Type B pancreatic cell (in vitro differentiated cells): ENCODE results near the gene KCNJ9. TPM values are rescaled to one million over a fixed set of nuclear protein-coding genes. Genes with fewer than 3 reads are reported as not detected.
"Not testable (repeated sequence)": the region's sequence is repeated elsewhere in the genome, so short reads cannot be mapped to it uniquely, and the experiment has no call there.

Experiments
- DNase-seq: peaks from one replicate; pipeline ENCODE4 v3.0.0; 2021; ENCODE audit warnings: mixed read lengths; ENCODE audit not compliant: unreplicated experiment; ENCODE audit errors: extremely low spot score
- H3K27ac Mint-ChIP-seq: 2 replicates; pipeline ENCODE4 v1.8.0; 2021; ENCODE audit warnings: mild to moderate bottlenecking, mixed read lengths
- H3K27me3 Mint-ChIP-seq: 2 replicates; pipeline ENCODE4 v1.8.0; 2021; ENCODE audit warnings: mixed read lengths
- H3K36me3 Mint-ChIP-seq: 2 replicates; pipeline ENCODE4 v1.8.0; 2021; ENCODE audit warnings: mixed read lengths
- H3K4me1 Mint-ChIP-seq: one replicate; pipeline ENCODE4 v1.8.0; 2021; ENCODE audit warnings: mixed read lengths; ENCODE audit not compliant: unreplicated experiment
- H3K4me3 Mint-ChIP-seq: 2 replicates; pipeline ENCODE4 v1.8.0; 2021; ENCODE audit warnings: mild to moderate bottlenecking, mixed read lengths
- H3K9me3 Mint-ChIP-seq: 2 replicates; pipeline ENCODE4 v1.8.0; 2021; ENCODE audit warnings: mixed read lengths
- total RNA-seq: library from RNA; stranded (reverse); gene quantifications from 2 replicates; pipeline ENCODE4 v1.2.1, GENCODE V29; 2021; ENCODE audit warnings: low replicate concordance
- TF ChIP-seq, protein P1 (sequence below): fragments of 200-600 bp; sonication (generic); conservative IDR thresholded peaks from 2 replicates; pipeline ENCODE4 v1.5.0; 2021; ENCODE audit warnings: antibody characterized with exemption, mild to moderate bottlenecking

The KCNJ9 gene
- total RNA-seq, 1 donor from 2014 or later: not detected

DNA sequence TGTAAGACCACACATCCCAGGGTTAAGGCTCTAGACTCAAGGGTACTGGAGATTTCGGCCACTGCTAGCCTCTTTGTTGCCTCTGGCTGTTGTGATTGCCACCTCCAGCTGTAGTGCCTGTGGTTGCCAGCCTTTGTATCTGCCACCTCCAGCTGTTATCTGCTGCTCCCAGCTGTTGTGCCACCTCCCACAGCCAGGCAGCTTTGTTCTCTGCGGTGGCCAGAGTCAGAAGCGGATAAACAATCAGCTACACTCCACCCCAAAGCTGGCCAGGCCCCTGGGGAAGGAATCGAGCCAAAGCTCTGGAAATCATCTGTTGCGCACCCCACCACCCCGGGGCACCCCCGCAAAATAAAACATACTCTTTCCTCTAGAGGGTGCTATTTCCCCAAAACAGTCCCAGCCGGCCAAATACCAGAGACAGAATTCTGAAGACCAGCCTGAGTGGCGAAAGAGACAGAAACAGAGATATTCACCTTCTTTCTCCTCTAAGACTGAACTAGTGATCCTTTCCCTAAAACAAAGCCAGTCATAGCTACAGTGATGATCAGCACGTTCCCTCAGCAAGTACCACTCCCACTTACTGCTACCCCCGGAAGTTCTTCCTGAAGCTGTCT lies 34.7 kb upstream of the KCNJ9 start:
- Mint-ChIP-seq H3K4me1 (peaks cover 11% of the 10 kb centered on the region), H3K4me3 (peak overlapping the region; percentile 46), H3K27me3 (peaks cover 55% of the 10 kb centered on the region), H3K36me3 (no peaks in the 10 kb centered on the region), H3K9me3 (no peaks in the 10 kb centered on the region), H3K27ac (peak overlapping the region; percentile 32)
- DNase-seq: no peak
- TF ChIP-seq, protein P1, sequence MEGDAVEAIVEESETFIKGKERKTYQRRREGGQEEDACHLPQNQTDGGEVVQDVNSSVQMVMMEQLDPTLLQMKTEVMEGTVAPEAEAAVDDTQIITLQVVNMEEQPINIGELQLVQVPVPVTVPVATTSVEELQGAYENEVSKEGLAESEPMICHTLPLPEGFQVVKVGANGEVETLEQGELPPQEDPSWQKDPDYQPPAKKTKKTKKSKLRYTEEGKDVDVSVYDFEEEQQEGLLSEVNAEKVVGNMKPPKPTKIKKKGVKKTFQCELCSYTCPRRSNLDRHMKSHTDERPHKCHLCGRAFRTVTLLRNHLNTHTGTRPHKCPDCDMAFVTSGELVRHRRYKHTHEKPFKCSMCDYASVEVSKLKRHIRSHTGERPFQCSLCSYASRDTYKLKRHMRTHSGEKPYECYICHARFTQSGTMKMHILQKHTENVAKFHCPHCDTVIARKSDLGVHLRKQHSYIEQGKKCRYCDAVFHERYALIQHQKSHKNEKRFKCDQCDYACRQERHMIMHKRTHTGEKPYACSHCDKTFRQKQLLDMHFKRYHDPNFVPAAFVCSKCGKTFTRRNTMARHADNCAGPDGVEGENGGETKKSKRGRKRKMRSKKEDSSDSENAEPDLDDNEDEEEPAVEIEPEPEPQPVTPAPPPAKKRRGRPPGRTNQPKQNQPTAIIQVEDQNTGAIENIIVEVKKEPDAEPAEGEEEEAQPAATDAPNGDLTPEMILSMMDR: peak; percentile 78

DNA sequence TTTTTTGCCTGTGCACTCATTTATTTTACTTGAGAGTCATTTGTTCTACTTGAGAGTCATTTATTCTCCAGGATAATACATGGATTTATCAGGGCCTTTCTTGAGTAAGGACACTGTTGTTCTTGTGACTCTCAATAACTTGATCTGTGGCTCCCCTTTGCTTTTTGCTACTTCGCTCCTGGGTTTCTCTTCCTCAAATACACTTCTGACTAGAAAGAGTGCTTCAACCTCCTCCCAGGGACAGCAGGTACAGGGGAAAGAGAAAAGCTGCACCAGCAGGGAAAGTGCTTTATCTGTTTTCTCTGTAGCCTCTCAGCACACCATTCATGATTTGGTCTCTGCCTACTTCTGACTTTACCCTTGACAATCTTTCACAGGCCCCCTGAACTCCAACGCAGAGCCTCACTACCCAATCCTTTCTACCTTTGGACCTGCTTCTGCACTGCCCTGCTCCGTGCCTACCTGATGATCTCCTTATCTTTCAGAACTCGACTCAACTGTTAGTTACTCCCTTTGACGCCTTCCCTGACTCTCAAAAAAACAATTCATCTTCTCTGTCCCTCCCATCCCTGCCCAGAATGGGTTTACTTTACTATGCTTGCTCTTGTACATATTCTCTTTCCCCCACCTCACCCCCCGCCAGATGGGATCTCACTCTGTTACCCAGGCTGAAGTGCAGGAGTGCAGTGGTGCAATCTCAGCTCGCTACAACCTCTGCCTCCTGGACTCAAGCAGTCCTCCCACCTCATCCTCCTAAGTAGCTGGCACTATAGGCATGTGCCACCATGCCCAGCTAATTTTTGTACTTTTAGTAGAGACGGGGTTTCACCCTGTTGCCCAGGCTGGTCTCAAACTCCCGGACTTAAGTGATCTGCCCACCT lies 34.0 kb upstream of the KCNJ9 start:
- Mint-ChIP-seq H3K4me1 (peaks cover 11% of the 10 kb centered on the region), H3K27me3 (peaks cover 63% of the 10 kb centered on the region), H3K4me3 (peak overlapping the region; percentile 46), H3K36me3 (no peaks in the 10 kb centered on the region), H3K9me3 (no peaks in the 10 kb centered on the region), H3K27ac (peak overlapping the region; percentile 32)
- TF ChIP-seq, protein P1: no peak
- DNase-seq: no peak

DNA sequence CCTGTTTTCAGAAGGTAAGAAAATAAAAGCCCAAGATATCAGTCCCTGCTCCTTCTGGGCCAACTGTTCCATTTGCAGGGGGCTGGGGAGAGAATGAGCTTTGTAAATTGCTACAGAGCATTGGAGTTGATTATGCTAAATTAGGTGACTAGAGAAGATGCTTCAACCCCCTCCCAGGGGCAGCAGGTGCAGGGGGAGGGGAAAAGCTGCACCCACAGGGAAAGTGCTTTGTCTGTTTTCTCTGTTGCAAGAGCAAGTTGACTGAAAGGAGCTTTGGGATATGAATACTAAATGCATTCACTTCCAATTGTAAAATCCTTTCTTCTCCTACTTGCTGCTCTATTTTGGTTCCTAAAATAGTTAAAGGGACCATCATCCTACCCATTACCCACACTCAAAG lies 33.0 kb upstream of the KCNJ9 start:
- TF ChIP-seq, protein P1: no peak
- H3K27me3 Mint-ChIP-seq: peaks cover 71% of the 10 kb centered on the region
- DNase-seq: no peak

DNA sequence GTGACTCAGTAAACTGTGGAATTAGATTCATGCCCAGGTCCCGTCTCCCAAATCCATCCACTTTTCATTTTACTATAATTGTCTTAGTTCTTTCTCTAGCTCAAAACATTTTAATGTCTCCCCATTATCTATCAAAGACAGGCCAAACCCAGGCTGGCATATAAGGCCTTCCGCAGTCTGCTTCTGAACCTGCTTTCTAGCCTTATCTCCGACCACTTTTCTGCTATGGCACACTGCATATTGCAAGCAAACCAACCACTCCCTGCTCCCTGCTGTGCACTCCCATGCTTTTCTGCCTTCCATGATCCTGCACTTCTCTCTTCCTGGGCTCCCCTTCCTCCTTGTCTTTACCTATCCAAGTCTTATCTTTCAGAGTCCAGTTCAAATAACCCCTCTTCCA lies 32.2 kb upstream of the KCNJ9 start:
- peaks cover 76% of the 10 kb centered on the region for H3K27me3 Mint-ChIP-seq
- H3K9me3 Mint-ChIP-seq: no peaks in the 10 kb centered on the region
- TF ChIP-seq, protein P1: no peak
- H3K4me3 Mint-ChIP-seq: no peak overlapping the region
- H3K27ac Mint-ChIP-seq: no peak overlapping the region
- H3K4me1 Mint-ChIP-seq: peaks cover 11% of the 10 kb centered on the region
- H3K36me3 Mint-ChIP-seq: no peaks in the 10 kb centered on the region
- DNase-seq: no peak

More for the DNA sequence above, 33.0 kb upstream of the KCNJ9 start:
- H3K27ac Mint-ChIP-seq: no peak overlapping the region
- H3K9me3 Mint-ChIP-seq: no peaks in the 10 kb centered on the region
- no peaks in the 10 kb centered on the region for H3K36me3 Mint-ChIP-seq
- no peak overlapping the region for H3K4me3 Mint-ChIP-seq
- peaks cover 11% of the 10 kb centered on the region for H3K4me1 Mint-ChIP-seq

DNA sequence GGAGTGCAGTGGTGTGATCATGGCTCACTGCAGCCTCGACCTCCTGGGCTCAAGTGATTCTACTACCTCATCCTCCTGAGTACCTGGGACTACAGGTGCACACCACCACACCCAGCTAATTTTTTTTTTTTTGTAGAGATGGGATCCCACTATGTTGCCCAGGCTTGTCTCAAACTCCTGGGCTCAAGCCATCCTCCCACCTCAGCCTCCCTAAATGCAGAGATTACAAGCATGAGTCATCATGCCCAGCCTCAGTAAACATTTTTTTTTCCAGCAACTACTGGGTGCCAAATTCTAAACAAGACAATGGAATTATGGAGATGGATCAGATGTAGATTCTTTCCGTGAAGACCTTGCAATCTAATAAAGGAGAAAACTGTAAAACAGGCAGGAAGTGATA lies 31.2 kb upstream of the KCNJ9 start:
- H3K36me3 Mint-ChIP-seq, H3K27ac Mint-ChIP-seq, DNase-seq, H3K9me3 Mint-ChIP-seq, H3K4me3 Mint-ChIP-seq: not testable (repeated sequence)
- Mint-ChIP-seq H3K4me1 (peaks cover 11% of the 10 kb centered on the region), H3K27me3 (peaks cover 77% of the 10 kb centered on the region)

DNA sequence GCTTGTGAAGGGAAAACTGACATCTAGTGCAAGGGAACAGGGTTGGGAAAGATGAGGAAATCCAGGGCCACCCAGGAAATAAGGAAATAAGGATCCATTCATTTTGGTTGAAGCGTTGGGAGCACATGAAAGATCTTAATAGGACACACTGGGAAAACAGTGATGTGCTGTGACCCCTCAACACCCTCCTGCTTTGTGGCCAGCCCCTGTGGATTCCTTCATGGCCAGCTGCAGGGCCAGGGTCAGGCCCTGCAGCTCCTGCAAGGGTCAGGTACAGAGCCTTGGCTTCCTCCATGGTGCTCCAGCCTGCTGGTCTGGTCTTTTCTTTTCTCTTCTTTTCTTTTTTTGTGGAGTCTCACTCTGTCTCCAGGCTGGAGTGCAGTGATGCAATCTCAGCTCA lies 30.7 kb upstream of the KCNJ9 start:
- H3K27ac Mint-ChIP-seq: no peak overlapping the region
- peaks cover 77% of the 10 kb centered on the region for H3K27me3 Mint-ChIP-seq
- H3K36me3 Mint-ChIP-seq: no peaks in the 10 kb centered on the region
- TF ChIP-seq, protein P1: no peak
- no peaks in the 10 kb centered on the region for H3K9me3 Mint-ChIP-seq
- no peak overlapping the region for H3K4me3 Mint-ChIP-seq
- peaks cover 11% of the 10 kb centered on the region for H3K4me1 Mint-ChIP-seq
- DNase-seq: no peak
